ENCODE results near the gene ASPG. TPM values are rescaled to one million over a fixed set of nuclear protein-coding genes. Genes with fewer than 3 reads are reported as not detected.

ASPG gene
- total RNA-seq = 0.09 TPM in 1 of 2 replicates, not detected in the other

GRCh38 chr14:104085032-104085888, at the start of gene ASPG:
ASPG (plus strand) TSS chr14:104085700; CDS start chr14:104085771, 71 bp downstream.

GRCh38 chr14:104138098-104138717, 52.7 kb downstream of the ASPG start, which contains the start of gene KIF26A:
KIF26A (plus strand) TSS chr14:104138587; CDS start chr14:104138723, 136 bp downstream.

Other genes starting within 250 kb of the ASPG start
- 7.6 and 12.1 TPM in 2 replicates for gene PPP1R13B, start 238.1 kb upstream of the ASPG start, total RNA-seq
- gene TDRD9, start 157.2 kb upstream of the ASPG start, total RNA-seq = 1.0 and 1.3 TPM in 2 replicates
- gene RD3L, start 143.2 kb upstream of the ASPG start, total RNA-seq = not detected in 2 replicates
- 2.7 and 15.2 TPM in 2 replicates for gene KIF26A, start 52.9 kb downstream of the ASPG start, total RNA-seq